CD14-positive monocyte (primary cell): ENCODE results near the gene SLC35F6. TPM values are rescaled to one million over a fixed set of nuclear protein-coding genes. Genes with fewer than 3 reads are reported as not detected.
"Not testable (repeated sequence)": the region's sequence is repeated elsewhere in the genome, so short reads cannot be mapped to it uniquely, and the experiment has no call there.

ENCODE experiments used
- DNase-seq, 3 donors: peaks; one replicate each; pipeline ENCODE4 v3.0.0-alpha.2; 2011 to 2022
- H2AFZ ChIP-seq: 2 replicates; pipeline ENCODE4 v1.6.0; 2012; ENCODE audit warnings: mild to moderate bottlenecking, low read depth, low read length, inconsistent platforms; ENCODE audit not compliant: insufficient read depth, poor library complexity, severe bottlenecking
- H3K27ac ChIP-seq, 2 donors: 1 replicate in 1 of 2; 2 replicates in 1 of 2; pipeline ENCODE4 v1.5.1; 2012 to 2013; ENCODE audit warnings: low read length in 2 of 2, control low read depth in 1 of 2, inconsistent platforms in 1 of 2, low read depth in 1 of 2, mild to moderate bottlenecking in 1 of 2
- H3K27me3 ChIP-seq, 2 donors: one replicate each; pipeline versions ENCODE4 v1.6.0 to v1.6.1; 2011 to 2013; ENCODE audit warnings: low read length in 2 of 2; ENCODE audit not compliant: control insufficient read depth in 2 of 2, insufficient read depth in 2 of 2
- H3K36me3 ChIP-seq, 2 donors: replicated peaks in 1 of 2; 1 replicate in 1 of 2; 2 replicates in 1 of 2; pipeline versions ENCODE4 v1.5.1 to v1.6.1; 2012 to 2013; ENCODE audit warnings: low read length in 2 of 2, control low read depth in 1 of 2, inconsistent platforms in 1 of 2, mild to moderate bottlenecking in 1 of 2; ENCODE audit not compliant: insufficient read depth in 2 of 2, control insufficient read depth in 1 of 2
- H3K4me1 ChIP-seq, 2 donors: 1 replicate in 1 of 2; 2 replicates in 1 of 2; pipeline versions ENCODE4 v1.5.1 to v1.6.1; 2012 to 2013; ENCODE audit warnings: low read length in 2 of 2, control low read depth in 1 of 2, inconsistent platforms in 1 of 2, mild to moderate bottlenecking in 1 of 2, moderate library complexity in 1 of 2; ENCODE audit not compliant: insufficient read depth in 2 of 2, control insufficient read depth in 1 of 2
- H3K4me2 ChIP-seq: replicated peaks from 2 replicates; pipeline ENCODE3; 2012; ENCODE audit warnings: low read length, moderate library complexity, mild to moderate bottlenecking; ENCODE audit not compliant: poor library complexity, severe bottlenecking; ENCODE audit errors: extremely low read depth
- H3K4me3 ChIP-seq, 3 experiments: fragments of 200-600 bp in 1 of 3; sonication (generic) in 1 of 3; replicated peaks in 1 of 3; 1 replicate in 2 of 3; 2 replicates in 1 of 3; pipeline ENCODE4 v1.5.1; 2011 to 2013; ENCODE audit warnings: low read length in 3 of 3, mild to moderate bottlenecking in 3 of 3, control low read depth in 2 of 3, low read depth in 2 of 3, inconsistent platforms in 1 of 3, moderate library complexity in 1 of 3
- H3K79me2 ChIP-seq: 2 replicates; pipeline ENCODE4 v1.6.0; 2012; ENCODE audit warnings: mild to moderate bottlenecking, control low read depth, inconsistent platforms, low read length, moderate library complexity; ENCODE audit not compliant: insufficient read depth
- H3K9ac ChIP-seq: 2 replicates; pipeline ENCODE4 v1.6.0; 2017; ENCODE audit warnings: low read length, mild to moderate bottlenecking; ENCODE audit not compliant: insufficient read depth, poor library complexity, severe bottlenecking
- H3K9me3 ChIP-seq, 2 donors: replicated peaks in 1 of 2; 1 replicate in 1 of 2; 2 replicates in 1 of 2; pipeline versions ENCODE4 v1.5.1 to v1.6.1; 2012 to 2013; ENCODE audit warnings: low read length in 2 of 2, control low read depth in 1 of 2; ENCODE audit not compliant: control insufficient read depth in 1 of 2, insufficient read depth in 1 of 2
- H4K20me1 ChIP-seq: 2 replicates; pipeline ENCODE4 v1.6.0; 2012; ENCODE audit warnings: mild to moderate bottlenecking, low read length, control low read depth, moderate library complexity; ENCODE audit not compliant: insufficient read depth
- H3K27ac Mint-ChIP-seq, 7 donors: one replicate each; pipeline ENCODE4 v1.8.0; 2020; ENCODE audit warnings: mild to moderate bottlenecking in 7 of 7, mixed read lengths in 7 of 7, moderate library complexity in 6 of 7, inconsistent platforms in 2 of 7
- H3K27me3 Mint-ChIP-seq, 3 donors: one replicate each; pipeline ENCODE4 v1.8.0; 2021 to 2022; ENCODE audit warnings: low read depth in 3 of 3, mild to moderate bottlenecking in 3 of 3, mixed read lengths in 3 of 3, moderate library complexity in 3 of 3, inconsistent platforms in 1 of 3
- H3K36me3 Mint-ChIP-seq, 2 donors: one replicate each; pipeline ENCODE4 v1.8.0; 2020; ENCODE audit warnings: mixed read lengths in 2 of 2, inconsistent platforms in 1 of 2, mild to moderate bottlenecking in 1 of 2
- H3K4me1 Mint-ChIP-seq: one replicate; pipeline ENCODE4 v1.8.0; 2020; ENCODE audit warnings: mild to moderate bottlenecking, mixed read lengths
- H3K4me3 Mint-ChIP-seq, 2 donors: one replicate each; pipeline ENCODE4 v1.8.0; 2020; ENCODE audit warnings: mild to moderate bottlenecking in 2 of 2, mixed read lengths in 2 of 2, moderate library complexity in 1 of 2
- H3K9me3 Mint-ChIP-seq, 7 donors: one replicate each; pipeline ENCODE4 v1.8.0; 2020 to 2022; ENCODE audit warnings: mixed read lengths in 7 of 7, mild to moderate bottlenecking in 6 of 7, moderate library complexity in 6 of 7, inconsistent platforms in 2 of 7
- WGBS: methylation state at CpG from one replicate; pipeline ENCODE4 v1.1.5; 2013; ENCODE audit warnings: missing lambda C conversion rate; ENCODE audit not compliant: insufficient coverage; 5-methylcytosine and 5-hydroxymethylcytosine counted together
- intact Hi-C, 2 donors: fragments of 100-400 bp; cut with micrococcal nuclease; formaldehyde crosslinking; loops; one replicate each; pipeline versions ENCODE4 v1.15.0 to v1.15.1; 2023
- polyA plus RNA-seq, 3 donors: library from polyadenylated mRNA; depleted of rRNA in 1 of 3; unstranded in 2 of 3; stranded (reverse) in 1 of 3; fragments of 300-500 nt in 2 of 3; fragments of >200 nt in 1 of 3; fragmentation: Illumina TruSeq in 2 of 3; gene quantifications; 1 replicate in 2 of 3; 2 replicates in 1 of 3; pipeline ENCODE4 v1.2.3, GENCODE V29; 2012 to 2021
- TF ChIP-seq, protein P1 (sequence below): fragments of 200-600 bp; IDR thresholded peaks from one replicate; pipeline ENCODE4 v1.8.0; 2022; ENCODE audit warnings: antibody characterized with exemption, mild to moderate bottlenecking

The SLC35F6 gene
- polyA plus RNA-seq, 3 donors = 11.3 to 22.2 (median 15.1) TPM

DNA sequence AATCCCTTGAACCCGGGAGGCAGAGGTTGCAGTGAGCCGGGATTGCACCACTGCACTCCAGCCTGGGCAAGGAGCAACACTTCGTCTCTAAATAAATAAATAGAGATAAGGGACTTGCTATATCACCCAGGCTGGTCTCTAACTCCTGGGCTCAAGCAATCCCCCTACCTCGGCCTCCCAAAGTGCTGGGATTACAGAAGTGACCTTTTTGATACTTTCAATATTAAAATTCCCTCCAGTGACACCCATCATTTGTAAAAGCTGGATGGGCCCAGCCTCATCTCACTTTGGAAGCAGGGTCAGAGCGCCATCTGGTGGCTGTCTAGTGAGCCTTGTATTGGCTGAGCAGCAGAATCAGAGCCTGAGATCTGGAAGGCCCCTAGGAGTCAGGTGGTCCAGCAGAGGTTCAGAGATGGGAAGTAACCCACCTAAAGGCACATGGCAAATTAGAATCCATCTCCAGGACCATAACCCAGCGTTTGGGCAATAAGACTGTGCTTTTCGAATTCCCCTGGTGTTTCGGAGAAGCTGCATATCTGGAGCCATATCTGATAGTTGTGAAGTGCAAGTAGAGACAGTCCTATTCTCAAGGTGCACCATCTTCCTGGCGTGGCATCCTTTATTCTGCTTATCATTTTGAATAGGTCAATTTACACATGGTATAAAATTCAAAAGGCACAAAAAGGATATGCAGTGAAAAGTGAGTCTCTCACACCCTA is 18.3 kb upstream of the SLC35F6 start:
- H3K36me3 ChIP-seq = no peaks in the 10 kb centered on the region
- intact Hi-C loops = loop anchor here (1.0 to 2.0 kb wide), 2 partner anchors 140 to 141 kb away; no protein-coding TSS in a partner anchor
- H3K4me3 Mint-ChIP-seq = no peak overlapping the region
- H3K27me3 ChIP-seq = no peaks in the 10 kb centered on the region
- H3K9me3 Mint-ChIP-seq = no peaks in the 10 kb centered on the region
- no peak overlapping the region for H3K4me2 ChIP-seq
- TF ChIP-seq, protein P1, sequence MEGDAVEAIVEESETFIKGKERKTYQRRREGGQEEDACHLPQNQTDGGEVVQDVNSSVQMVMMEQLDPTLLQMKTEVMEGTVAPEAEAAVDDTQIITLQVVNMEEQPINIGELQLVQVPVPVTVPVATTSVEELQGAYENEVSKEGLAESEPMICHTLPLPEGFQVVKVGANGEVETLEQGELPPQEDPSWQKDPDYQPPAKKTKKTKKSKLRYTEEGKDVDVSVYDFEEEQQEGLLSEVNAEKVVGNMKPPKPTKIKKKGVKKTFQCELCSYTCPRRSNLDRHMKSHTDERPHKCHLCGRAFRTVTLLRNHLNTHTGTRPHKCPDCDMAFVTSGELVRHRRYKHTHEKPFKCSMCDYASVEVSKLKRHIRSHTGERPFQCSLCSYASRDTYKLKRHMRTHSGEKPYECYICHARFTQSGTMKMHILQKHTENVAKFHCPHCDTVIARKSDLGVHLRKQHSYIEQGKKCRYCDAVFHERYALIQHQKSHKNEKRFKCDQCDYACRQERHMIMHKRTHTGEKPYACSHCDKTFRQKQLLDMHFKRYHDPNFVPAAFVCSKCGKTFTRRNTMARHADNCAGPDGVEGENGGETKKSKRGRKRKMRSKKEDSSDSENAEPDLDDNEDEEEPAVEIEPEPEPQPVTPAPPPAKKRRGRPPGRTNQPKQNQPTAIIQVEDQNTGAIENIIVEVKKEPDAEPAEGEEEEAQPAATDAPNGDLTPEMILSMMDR = peak; percentile 90
- H3K4me3 ChIP-seq = no peak overlapping the region
- H3K9me3 ChIP-seq = no peaks in the 10 kb centered on the region
- H2AFZ ChIP-seq = no peak overlapping the region
- no peak overlapping the region for H3K9ac ChIP-seq
- peaks cover 4% of the 10 kb centered on the region for H3K4me1 Mint-ChIP-seq
- DNase-seq = peak; percentile 56 to 68 (median 65)
- WGBS = 0% methylated on average over 1 of the region's 9 CpGs
- no peaks in the 10 kb centered on the region for H3K79me2 ChIP-seq
- no peaks in the 10 kb centered on the region for H3K36me3 Mint-ChIP-seq
- H4K20me1 ChIP-seq = no peaks in the 10 kb centered on the region
- H3K4me1 ChIP-seq = no peaks in the 10 kb centered on the region
- H3K27ac Mint-ChIP-seq = no peak overlapping the region
- H3K27ac ChIP-seq = no peak overlapping the region
- peaks cover 1 to 10% (median 7%) of the 10 kb centered on the region in 3 donors for H3K27me3 Mint-ChIP-seq

DNA sequence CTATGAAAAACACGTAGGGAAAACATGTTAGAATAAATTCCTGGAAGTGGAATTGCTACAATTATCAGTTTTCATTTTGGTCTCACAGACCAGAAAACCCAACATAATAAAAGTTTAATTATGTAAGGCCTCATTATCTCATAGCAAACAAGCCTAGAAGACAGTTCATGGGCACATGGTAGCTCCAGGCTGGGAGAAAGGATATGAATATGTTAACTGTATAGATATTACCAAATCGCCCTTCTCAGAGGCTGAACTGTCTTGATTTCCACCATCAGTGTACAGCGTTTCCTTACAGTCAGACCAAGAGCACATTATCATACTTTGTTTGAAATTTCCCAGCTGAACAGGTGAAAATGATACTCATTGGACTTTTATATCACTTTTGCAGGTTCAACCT is 17.1 kb upstream of the SLC35F6 start:
- no peak overlapping the region for H3K27ac ChIP-seq
- Mint-ChIP-seq H3K36me3 (no peaks in the 10 kb centered on the region), H3K4me3 (no peak overlapping the region), H3K9me3 (no peaks in the 10 kb centered on the region), H3K4me1 (peaks cover 4% of the 10 kb centered on the region), H3K27ac (no peak overlapping the region), H3K27me3 (peaks cover 0 to 5% (median 0%) of the 10 kb centered on the region in 3 donors)
- H3K27me3 ChIP-seq = no peaks in the 10 kb centered on the region
- WGBS = 57% methylated on average over 1 of the region's 3 CpGs
- H3K4me3 ChIP-seq = no peak overlapping the region
- TF ChIP-seq, protein P1 = no peak
- intact Hi-C loops = no loop called here
- DNase-seq = no peak
- no peaks in the 10 kb centered on the region for H3K4me1 ChIP-seq
- H3K4me2 ChIP-seq = no peak overlapping the region
- no peaks in the 10 kb centered on the region for H4K20me1 ChIP-seq
- no peak overlapping the region for H3K9ac ChIP-seq
- no peaks in the 10 kb centered on the region for H3K9me3 ChIP-seq
- no peak overlapping the region for H2AFZ ChIP-seq
- no peaks in the 10 kb centered on the region for H3K36me3 ChIP-seq
- no peaks in the 10 kb centered on the region for H3K79me2 ChIP-seq

DNA sequence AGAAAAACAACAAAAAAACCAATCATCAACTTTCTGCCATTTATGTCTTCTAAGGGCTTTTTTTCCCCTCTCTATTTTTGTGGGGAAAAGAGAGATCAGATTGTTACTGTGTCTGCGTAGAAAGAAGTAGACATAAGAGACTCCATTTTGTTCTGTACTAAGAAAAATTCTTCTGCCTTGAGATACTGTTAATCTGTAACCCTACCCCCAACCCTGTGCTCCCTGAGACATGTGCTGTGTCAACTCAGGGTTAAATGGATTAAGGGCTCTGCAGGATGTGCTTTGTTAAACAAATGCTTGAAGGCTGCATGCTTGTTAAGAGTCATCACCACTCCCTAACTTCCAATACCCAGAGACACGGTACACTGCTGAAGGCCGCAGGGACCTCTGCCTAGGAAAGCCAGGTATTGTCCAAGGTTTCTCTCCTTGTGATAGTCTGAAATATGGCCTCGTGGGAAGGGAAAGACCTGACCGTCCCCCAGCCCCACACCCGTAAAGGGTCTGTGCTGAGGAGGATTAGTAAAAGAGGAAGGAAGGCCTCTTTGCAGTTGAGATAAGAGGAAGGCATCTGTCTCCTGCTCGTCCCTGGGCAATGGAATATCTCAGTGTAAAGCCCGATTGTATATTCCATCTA is 14.2 kb upstream of the SLC35F6 start:
- DNase-seq, H3K36me3 ChIP-seq, H3K27me3 Mint-ChIP-seq, H3K36me3 Mint-ChIP-seq, H3K9ac ChIP-seq, H2AFZ ChIP-seq, H3K4me3 ChIP-seq, H3K27me3 ChIP-seq, H3K27ac ChIP-seq, H3K4me1 Mint-ChIP-seq, H4K20me1 ChIP-seq, H3K4me2 ChIP-seq, intact Hi-C loops, H3K4me1 ChIP-seq, H3K4me3 Mint-ChIP-seq, H3K9me3 ChIP-seq, H3K9me3 Mint-ChIP-seq, H3K79me2 ChIP-seq: not testable (repeated sequence)
- H3K27ac Mint-ChIP-seq = peak overlapping the region in 1 of 7 donors; percentile 68
- no CpG with 5 or more reads among the region's 8 CpGs for WGBS
